TTC549 (cell line): ENCODE data around the gene SMAD3.
"Not testable (repeated sequence)": the region's sequence is repeated elsewhere in the genome, so short reads cannot be mapped to it uniquely, and the experiment has no call there.

Experiments
- FAIRE-seq: peaks from 2 replicates; lab custom pipeline; 2012; peaks lifted over from hg19 to GRCh38; lab: Jason Lieb, UNC

SMAD3 gene

DNA sequence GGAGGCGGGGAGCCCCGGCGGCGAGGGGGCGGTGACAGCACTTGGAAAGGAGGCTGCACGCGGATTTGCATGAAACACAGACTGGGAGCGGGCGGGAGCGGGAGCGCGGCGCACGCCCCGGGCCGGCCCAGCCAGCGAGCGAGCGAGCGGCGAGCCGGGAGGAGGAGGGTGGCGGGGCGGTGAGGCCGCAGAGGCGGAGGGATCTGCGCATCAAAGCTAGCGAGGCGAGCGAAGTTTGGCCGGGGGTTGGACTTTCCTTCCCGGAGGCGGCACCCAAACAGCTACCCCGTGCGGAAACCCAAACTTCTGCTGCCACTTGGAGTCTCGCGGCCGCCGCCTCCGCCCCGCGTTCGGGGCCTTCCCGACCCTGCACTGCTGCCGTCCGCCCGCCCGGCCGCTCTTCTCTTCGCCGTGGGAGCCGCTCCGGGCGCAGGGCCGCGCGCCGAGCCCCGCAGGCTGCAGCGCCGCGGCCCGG lies at the start of gene SMAD3:
Gene SMAD3 (plus strand): TSS at position 72 of the 475 bp plus-strand sequence. CDS start 553 bp downstream, outside the sequence.
- no peak for FAIRE-seq

DNA sequence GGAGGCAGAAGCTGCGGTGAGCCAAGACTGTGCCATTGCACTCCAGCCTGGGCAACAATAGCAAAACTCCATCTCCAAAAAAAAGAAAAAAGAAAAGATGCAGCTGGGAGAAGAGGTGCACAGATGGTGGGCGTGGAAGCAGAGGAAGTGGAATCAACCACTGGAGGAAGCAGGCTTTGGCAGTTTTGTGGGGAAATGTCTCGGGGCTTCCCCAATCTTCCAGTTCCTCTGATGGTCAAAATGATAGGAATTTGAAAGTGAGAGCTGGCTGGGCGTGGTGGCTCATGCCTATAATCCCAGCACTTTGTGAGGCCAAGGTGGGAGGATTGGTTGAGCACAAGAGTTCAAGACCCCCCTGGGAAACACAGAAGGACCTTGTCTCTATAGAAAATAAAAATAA lies 48.1 kb upstream of the SMAD3 start:
- FAIRE-seq = no peak

DNA sequence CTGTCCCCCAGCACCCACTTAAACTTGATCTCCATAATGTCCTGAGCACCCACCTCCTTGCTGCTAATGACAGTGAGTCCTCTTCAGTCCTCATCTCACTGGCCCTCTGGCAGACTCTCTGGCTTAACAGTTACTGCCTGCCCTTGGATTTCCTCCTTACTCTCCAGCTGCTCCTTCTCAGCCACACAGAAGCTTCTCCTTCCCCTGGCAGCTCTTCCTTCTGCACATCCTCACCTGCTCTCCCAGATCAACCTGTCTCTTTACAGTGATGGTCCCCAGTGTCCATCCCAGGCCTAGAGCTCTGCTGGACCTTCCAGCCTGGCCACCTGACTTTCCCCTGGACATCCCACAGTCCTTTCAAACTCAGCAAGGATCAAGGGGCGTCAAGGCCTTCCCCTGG lies 47.4 kb upstream of the SMAD3 start:
- no peak for FAIRE-seq

DNA sequence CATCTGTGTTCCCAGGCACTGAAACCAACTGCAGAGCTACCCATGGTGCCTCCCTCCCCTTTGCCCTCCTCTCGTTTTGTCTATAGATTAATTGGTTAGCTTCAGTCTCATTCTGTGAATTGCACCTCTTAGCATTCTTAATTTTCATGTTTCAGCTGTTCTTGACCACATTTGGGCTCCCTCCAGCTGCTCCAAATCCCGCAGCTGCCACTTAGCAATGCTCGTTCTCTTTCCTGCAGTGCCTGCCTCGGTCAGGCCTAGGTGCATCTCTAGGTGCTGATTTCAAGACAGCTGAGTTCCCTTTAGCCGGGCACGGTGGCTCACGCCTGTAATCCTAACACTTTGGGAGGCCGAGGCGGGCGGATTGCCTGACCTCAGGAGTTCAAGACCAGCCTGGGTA lies 47.0 kb upstream of the SMAD3 start:
- no peak for FAIRE-seq

DNA sequence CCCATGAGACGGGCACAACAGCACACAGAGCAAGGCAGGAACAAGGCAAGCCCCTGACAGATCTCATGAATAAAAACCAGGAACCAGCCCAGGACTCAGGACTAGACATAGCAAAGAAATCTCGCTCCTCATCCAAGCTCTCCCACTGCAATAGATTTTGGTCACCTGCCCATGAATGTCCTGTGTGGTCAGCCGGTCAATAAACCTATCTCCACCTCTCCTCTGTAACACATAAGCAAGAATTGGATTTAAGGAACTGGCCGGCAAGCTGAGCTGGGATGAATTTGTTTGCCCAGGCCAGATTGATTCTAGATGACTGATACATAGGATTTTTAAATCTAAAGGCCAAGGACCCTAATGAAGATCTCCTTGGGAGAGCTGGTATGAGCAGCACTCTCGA lies 46.3 kb upstream of the SMAD3 start:
- FAIRE-seq = no peak

DNA sequence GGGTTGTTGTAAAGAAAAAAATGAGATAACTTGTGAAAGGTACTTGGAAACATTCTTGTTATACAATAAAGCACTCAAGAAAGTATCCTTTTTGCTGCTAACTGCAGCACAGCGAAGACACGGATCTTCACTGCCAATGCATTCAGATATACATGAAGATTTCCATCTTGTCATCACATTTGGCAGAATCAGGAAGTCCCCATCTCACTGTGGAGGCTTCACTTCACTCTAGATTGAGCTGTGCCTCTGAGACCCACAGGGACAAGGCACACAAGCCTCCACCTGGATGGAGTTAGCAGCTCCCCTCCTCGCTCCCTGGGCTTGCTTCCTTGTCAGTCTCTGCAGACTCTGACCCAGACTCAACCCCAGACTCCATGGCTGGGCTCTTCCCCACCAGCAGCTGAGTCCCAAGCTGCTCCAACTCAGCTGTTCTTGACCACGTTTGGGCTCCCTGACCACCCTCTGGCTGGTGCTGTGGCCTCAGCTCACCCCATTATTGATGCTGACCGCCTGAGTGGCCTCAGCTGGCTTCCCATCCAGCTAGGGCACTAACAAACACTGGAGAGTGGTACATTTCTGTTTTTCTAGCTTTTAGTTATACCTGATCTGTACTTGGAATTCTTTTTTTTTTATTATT lies 45.4 kb upstream of the SMAD3 start:
- FAIRE-seq = no peak

DNA sequence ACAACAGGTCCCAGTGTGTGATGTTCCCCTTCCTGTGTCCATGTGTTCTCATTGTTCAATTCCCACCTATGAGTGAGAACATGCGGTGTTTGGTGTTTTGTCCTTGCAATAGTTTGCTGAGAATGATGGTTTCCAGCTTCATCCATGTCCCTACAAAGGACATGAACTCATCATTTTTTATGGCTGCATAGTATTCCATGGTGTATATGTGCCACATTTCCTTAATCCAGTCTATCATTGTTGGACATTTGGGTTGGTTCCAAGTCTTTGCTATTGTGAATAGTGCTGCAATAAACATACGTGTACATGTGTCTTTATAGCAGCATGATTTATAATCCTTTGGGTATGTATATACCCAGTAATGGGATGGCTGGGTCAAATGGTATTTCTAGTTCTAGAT lies 44.7 kb upstream of the SMAD3 start:
- FAIRE-seq = not testable (repeated sequence)

DNA sequence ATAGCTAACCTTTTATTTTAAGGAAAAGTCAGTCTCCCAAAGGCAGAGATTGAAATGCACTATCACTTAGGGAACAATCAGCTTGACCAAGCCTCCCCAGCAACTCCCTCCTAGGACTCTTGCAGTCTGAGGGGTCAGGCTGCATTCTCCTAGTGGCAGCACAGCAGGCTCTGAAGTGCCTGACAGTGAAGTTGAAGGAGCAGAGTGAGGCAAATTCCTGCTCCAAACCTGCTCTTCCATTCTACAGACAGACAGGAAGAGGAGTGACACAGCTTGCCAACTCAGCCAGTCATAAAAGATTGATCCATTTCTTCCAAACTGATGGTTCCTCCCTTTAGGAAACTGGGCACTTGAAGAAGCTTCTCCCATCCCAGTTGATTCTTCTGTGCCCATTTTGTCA lies 43.9 kb upstream of the SMAD3 start:
- no peak for FAIRE-seq

DNA sequence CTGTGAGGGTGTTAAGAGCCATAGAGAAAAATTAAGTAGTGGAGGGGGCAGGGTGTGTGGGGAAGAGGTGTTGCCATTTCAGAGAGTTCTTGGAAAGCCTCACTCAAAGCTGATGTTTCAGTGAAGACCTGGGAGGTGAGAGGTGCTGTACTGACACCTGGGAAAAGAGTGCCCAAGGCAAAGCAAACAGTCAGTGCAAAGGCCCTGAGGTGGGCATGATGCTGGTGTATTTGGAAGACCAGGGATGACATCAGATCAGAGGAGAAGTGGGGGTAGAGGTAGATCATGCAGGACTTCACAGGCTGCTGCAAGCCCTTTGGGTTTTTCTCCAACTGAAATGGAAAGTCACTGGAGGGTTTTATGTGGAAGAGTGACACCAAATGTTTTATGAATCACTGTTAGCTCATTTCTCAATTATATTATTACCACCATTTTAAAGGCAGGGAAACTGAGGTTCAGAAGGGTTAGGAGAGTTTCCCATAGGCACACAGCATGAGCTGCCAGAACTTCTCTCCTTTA lies 42.8 kb upstream of the SMAD3 start:
- no peak for FAIRE-seq

DNA sequence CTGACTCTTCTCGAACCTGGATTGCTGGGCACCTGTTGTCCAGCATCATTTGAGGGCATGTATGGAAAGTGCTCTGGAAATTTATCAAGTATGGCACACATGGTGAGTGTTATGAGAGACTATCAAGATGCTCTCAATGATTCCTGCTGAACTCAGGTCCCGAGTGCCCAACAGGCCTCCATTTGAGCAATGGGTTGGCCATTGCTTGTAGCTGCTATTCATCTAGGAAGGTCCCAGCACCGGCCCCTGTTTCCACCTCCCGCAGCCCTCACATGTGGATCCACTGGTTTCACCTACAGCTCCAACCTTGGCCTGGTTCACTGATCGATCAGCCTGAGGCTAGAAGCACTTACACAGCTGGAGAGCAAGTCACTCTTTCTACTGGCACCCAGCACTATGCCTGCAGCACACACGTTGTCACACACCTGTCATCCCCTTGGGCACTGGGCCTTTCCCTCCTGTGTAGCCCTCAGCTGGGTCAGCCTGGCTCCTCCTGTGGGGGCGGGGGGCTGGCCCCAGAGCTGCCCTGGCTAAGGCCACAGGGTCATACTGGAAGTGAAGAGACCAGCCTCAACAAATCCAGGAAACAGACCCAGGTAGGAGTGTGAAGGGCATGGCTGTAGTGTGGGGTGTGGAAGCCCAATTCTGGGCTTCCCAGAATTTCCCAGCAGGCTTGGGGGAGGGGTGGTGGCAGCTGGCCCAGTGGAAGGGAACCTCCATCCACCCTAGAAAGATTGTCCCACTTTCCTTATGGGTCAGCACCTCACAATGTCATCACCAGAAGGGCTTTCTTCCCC lies 41.7 kb upstream of the SMAD3 start:
- no peak for FAIRE-seq

DNA sequence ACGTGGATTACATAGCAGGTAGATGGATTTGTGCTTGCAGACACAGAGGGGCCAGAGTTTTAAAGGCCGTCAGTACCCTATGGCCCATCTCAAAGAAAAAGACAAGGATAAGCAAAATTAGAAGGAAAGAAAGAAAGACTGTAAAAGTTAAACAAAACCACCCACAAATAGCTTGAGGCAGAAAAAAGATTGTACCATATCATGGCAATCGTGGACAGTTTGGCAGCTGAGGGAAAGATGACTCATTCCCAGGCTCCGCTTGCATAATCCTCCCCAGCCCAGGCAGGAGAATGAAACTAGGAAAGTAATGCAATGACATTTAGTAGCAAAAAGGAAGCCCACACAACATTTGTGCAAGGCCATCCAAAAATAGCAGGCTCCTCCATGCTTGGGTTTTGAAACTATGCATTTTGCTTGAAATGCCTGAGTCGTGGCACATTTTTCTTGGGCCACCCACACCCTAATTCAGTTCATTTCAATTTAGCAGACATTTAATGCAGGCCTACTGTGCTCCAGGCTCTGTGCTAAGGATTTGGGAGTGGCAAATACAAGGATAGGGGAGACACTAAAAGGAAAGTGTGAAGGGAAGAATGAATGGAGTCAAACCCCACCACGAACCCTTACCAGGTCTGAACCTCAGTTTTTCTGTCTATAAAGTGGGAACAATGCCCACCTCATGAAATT lies 40.9 kb upstream of the SMAD3 start:
- no peak for FAIRE-seq

DNA sequence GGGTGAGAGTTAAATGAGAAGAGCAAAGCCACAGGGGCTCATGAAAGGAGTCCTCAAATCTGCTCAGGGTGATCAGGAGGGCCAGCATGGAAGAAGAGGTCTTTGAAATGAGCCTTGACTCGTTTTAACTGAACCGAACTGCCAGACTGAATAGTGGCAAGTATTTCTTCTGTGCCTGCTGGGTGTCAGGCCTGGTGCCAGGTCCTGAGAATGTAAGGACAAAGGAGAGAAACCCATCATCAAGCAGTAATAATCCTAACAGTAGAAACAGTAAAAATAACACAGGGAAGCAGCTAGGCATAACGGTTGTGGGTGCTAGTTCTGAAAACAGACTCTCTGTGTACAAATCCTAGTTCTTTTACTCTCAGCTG lies 40.4 kb upstream of the SMAD3 start:
- FAIRE-seq = no peak

DNA sequence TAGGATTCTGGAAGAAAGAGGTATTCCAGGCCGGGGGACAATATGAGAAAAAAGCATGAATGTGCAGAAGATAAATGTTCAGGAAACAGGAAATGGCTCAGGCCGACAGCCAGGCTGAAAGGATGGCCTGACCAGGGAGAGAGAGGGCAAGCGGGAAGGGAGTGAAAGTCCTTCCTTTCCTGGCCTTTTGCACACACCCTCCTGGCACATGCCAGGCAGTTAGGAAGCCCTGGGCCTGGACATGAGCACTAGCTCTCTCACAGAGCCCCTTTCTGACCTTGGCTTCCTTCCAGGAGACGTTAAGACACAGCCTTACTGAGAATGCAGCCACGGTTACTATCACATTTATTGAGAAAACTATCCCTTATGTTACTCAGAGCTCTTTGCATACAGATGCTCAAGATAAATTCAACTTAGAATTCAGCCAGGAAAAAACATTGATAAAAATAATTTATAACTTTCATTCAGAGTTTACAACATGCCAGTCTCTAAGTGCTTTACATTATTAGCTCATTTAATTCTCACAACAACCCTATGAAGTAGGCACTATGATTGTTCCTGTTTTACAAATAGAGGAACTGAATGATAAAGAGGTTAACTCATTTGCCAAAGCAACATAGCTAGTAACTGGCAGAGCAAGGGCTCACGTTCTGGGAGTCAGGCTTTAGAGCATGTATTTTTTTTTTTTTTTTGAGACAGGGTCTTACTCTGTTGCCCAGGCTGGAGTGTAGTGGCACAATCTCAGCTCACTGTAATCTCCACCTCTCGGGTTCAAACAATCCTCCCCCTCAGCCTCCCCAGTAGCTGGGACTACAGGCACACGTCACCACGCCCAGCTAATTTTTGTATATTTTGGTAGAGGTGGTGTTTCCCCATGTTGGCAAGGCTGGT lies 39.4 kb upstream of the SMAD3 start:
- no peak for FAIRE-seq

DNA sequence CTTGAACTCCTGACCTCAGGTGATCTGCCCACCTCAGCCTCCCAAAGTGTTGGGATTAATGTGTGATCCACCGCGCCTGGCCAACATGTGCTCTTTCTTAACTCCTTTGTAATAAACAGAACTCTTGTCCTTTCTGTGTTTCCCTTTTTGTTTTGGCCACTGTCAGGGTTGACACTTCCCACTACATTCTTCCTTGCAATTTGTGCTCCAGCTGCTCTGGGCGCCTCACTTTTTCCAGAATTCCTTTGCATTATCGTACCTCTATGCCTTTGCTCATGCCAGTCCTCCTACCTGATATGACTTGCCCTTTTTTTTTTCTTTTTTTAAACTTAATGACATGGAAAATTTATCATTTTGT lies 38.8 kb upstream of the SMAD3 start:
- FAIRE-seq = no peak

DNA sequence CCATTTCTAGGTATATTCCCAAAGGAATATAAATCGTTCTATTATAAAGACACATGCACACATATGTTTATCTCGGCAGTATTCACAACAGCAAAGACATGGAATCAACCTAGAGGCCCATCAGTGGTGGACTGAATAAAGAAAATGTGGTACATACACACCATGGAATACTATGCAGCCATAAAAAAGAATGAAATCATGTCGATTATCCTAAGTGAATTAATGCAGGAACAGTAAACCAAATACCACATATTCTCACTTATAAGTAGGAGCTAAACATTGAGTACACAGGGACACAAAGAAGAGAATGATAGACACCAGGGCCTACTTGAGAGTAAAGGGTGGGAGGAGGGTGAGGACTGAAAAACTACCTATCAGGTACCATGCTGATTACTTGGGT lies 37.0 kb upstream of the SMAD3 start:
- FAIRE-seq = not testable (repeated sequence)

DNA sequence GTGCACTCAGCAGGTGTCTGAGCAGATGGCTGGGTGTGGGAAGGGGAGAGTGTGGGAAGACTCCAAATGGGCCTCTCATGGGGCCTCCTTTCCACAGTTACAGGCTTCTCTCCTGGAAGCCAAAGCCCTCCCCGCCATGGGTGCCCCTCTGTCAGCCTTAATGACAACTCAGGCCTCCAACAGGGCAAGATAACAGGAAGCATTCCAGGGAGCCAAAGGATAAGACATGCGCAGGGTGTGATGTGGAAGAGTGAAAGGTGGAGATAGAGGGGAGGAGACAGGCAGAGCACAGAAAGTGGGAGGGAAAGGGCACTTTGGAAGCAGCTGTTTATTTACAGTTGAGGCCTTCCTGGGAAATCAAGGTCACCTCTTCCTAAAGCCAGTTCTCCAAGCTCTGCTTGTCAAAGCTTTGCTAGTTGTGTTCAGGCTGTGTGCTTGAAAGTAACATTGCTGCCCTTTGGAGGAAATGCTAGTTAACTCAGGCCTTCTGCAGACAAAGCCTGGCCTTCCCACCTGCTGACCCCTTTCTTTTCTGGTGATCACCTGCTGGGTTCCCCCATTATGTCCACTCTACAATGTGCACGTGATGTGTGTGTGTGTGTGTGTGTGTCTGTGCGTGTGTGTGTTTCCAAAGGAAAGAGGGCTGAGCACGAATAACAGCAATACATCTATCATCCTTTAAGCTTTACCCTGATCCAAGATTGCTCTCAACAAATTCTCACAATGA lies 35.2 kb upstream of the SMAD3 start:
- FAIRE-seq = no peak

DNA sequence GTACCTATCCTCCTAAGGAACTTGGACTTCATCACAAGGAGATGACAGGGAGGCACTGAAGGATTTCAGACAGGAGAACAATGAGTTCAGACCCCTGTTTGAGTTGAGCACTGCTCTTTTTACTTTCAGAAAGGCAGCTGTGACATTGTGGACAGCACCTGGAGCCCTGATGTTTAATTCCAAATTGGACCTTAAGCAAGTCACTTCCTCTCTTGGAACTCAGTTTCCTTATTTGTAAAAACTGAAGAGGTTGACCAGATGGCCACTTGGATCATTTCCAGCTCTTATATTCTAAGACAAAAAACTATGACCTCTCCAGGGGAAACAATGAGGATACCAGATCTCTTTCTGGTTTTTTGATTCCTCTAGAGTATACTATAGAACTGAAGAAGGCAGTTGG lies 34.1 kb upstream of the SMAD3 start:
- FAIRE-seq = no peak

DNA sequence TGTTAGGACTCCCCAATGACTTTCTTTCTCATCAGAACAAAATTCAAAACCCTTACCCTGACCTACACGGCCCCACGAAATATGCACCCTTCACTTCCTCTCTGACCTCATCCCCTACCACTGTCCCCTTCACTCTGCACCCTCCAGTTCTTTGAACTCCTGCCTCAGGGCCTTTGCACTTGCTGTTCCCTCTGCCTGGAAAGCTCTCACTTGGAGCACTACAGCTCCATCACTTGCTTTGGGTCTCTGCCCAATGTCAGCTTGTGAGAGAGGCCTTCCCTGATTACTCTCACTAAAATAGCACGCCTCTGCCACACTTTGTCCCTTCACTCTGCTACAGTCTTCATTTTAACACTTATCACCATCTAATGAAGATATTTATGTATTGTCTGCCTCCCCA lies 32.8 kb upstream of the SMAD3 start:
- no peak for FAIRE-seq

DNA sequence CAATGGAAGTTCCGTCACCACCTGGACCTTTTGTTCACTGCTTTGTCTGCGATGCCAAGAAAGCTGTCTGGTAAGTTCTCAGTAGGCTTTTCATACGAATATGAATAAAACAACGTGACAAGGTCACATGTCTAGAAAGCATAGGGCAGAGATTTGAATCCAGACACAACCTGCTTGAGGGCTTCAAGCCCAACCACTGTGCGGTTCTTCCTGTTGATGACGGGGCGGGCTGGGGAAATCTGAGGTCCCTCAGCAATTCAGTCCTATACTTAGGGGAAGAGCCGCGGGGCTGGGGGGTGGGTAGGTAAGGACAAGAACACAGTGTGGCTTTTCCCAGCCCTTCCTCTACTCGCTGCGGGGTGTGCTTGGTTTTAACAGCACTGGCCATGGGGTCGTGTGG lies 32.4 kb upstream of the SMAD3 start:
- FAIRE-seq = no peak

DNA sequence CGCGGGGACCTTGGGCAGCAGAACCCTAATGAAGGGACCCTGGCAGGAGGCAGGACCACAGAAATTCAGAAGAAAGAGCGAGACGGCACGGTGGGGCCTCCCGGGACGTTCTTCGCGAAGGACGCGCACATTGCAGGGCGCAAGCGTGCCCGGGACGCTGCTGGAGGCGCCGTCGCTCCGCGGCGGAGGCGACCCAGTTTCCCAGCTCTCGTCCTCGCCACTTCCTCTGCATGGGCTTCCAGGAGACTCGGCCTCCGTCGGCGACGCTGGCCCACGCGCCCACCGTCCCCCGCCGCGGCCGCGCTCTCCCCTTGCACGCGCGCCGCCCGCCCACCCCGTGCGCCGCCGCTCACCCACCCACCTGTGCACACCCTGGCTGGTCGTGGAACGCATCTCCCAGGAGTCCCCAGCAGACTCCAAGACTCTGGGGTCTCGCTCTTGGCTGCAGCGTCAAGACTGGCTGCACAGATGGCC lies 31.8 kb upstream of the SMAD3 start:
- FAIRE-seq = no peak

DNA sequence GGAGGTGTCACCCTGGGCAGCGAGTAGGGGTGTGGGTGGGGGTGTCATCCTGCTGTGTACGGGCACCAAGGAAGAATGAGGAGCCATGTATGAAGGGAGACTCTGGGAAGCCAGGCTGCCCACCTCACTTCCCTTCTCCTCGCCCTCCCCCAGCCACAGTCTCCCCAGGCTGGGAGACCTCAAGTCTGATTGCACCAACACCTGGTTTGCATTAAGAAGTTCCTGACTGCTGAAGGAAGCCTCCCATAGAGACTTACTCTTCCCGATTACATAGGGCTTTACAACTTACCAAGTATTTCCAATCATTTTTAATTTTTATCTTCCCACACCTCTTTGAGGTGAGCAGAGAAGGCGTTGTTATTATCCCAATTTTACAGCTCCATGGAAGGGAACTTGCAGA lies 29.5 kb upstream of the SMAD3 start:
- FAIRE-seq = no peak
